H1 (cell line): ENCODE data around the gene C7orf57. TPM values are rescaled to one million over a fixed set of nuclear protein-coding genes. Genes with fewer than 3 reads are reported as not detected.

Experiments used
- CTCF ChIA-PET: fragments of 300-600 bp; sonication (Branson Sonifier 250); formaldehyde crosslinking; loops from one replicate; lab custom pipeline; 2021; ENCODE audit not compliant: partially characterized antibody; lab: Charles Lee
- POLR2A ChIA-PET: fragments of 300-600 bp; sonication (Branson Sonifier 250); formaldehyde crosslinking; loops from one replicate; lab custom pipeline; 2021; ENCODE audit warnings: inconsistent platforms; ENCODE audit not compliant: partially characterized antibody; lab: Charles Lee
- DNase-seq, 2 experiments: peaks; one replicate each; pipeline versions ENCODE4 v3.0.0 to v3.0.0-alpha.2; 2010 to 2022; ENCODE audit warnings: low spot score in 2 of 2, low read depth in 1 of 2, mixed read lengths in 1 of 2
- FAIRE-seq: peaks from 2 replicates; lab custom pipeline; 2011; peaks lifted over from hg19 to GRCh38; lab: Jason Lieb, UNC
- H2AFZ ChIP-seq: 2 replicates; pipeline ENCODE4 v1.8.1; 2012; ENCODE audit warnings: low read length, inconsistent platforms
- H2AK5ac ChIP-seq: 2 replicates; pipeline ENCODE4 v1.6.1; 2013; ENCODE audit warnings: low read depth, low read length
- H2BK120ac ChIP-seq: replicated peaks from 2 replicates; pipeline ENCODE3; 2013; ENCODE audit warnings: low read depth, low read length, inconsistent platforms
- H2BK12ac ChIP-seq: 2 replicates; pipeline ENCODE4 v1.6.1; 2013; ENCODE audit warnings: low read depth, low read length
- H2BK15ac ChIP-seq: 2 replicates; pipeline ENCODE4 v1.6.1; 2013; ENCODE audit warnings: low read length
- H2BK20ac ChIP-seq: 2 replicates; pipeline ENCODE4 v1.6.1; 2013; ENCODE audit warnings: low read length
- H2BK5ac ChIP-seq: 2 replicates; pipeline ENCODE4 v1.6.1; 2013; ENCODE audit warnings: low read depth, low read length
- H3K14ac ChIP-seq: 2 replicates; pipeline ENCODE4 v1.6.1; 2013; ENCODE audit warnings: inconsistent platforms; ENCODE audit not compliant: insufficient read length
- H3K18ac ChIP-seq: 2 replicates; pipeline ENCODE4 v1.6.1; 2013; ENCODE audit warnings: low read length; ENCODE audit errors: extremely low read depth
- H3K23ac ChIP-seq: 2 replicates; pipeline ENCODE4 v1.6.1; 2013; ENCODE audit warnings: inconsistent platforms; ENCODE audit not compliant: insufficient read length
- H3K23me2 ChIP-seq: 2 replicates; pipeline ENCODE4 v1.6.1; 2013; ENCODE audit warnings: low read depth, low read length
- H3K27ac ChIP-seq: 2 replicates; pipeline ENCODE4 v1.6.1; 2011; ENCODE audit warnings: low read depth, low read length, inconsistent platforms
- H3K27me3 ChIP-seq, 4 experiments: replicated peaks in 1 of 4; 1 replicate in 1 of 4; 2 replicates in 3 of 4; pipeline versions ENCODE4 v1.6.1 to v1.8.1; 2011 to 2013; ENCODE audit warnings: low read length in 3 of 4, mild to moderate bottlenecking in 3 of 4, inconsistent platforms in 2 of 4, mixed read lengths in 2 of 4, moderate library complexity in 1 of 4; ENCODE audit not compliant: control insufficient read depth in 3 of 4, insufficient read depth in 3 of 4; ENCODE audit errors: extremely low read depth in 1 of 4
- H3K36me3 ChIP-seq, 4 experiments: 2 replicates each; pipeline versions ENCODE4 v1.6.1 to v1.8.1; 2011 to 2013; ENCODE audit warnings: mild to moderate bottlenecking in 4 of 4, low read length in 3 of 4, moderate library complexity in 2 of 4, control low read depth in 1 of 4, inconsistent platforms in 1 of 4; ENCODE audit not compliant: insufficient read depth in 4 of 4, control insufficient read depth in 2 of 4
- H3K4ac ChIP-seq: replicated peaks from 2 replicates; pipeline ENCODE3; 2013; ENCODE audit warnings: low read length, low read depth, mixed read lengths, inconsistent platforms; ENCODE audit not compliant: insufficient read length
- H3K4me1 ChIP-seq, 4 experiments: replicated peaks in 1 of 4; 1 replicate in 1 of 4; 2 replicates in 3 of 4; pipeline versions ENCODE4 v1.6.1 to v1.8.1; 2011 to 2013; ENCODE audit warnings: low read length in 3 of 4, inconsistent platforms in 2 of 4, mixed read lengths in 1 of 4; ENCODE audit not compliant: insufficient read depth in 4 of 4, control insufficient read depth in 3 of 4
- H3K4me2 ChIP-seq, 2 experiments: 2 replicates each; pipeline versions ENCODE4 v1.6.1 to v1.8.1; 2011 to 2013; ENCODE audit warnings: low read depth in 2 of 2, low read length in 2 of 2, control low read depth in 1 of 2, inconsistent platforms in 1 of 2, mild to moderate bottlenecking in 1 of 2; ENCODE audit not compliant: insufficient read depth in 1 of 2
- H3K4me3 ChIP-seq, 4 experiments: fragments of 200-600, 300-600 bp in 1 of 4; sonication (generic), shearing (Covaris generic), sonication (Bioruptor Twin) in 1 of 4; 2 replicates each; pipeline versions ENCODE4 v1.5.1 to v1.8.1; 2011 to 2016; ENCODE audit warnings: low read length in 4 of 4, low read depth in 3 of 4, control low read depth in 2 of 4, inconsistent platforms in 2 of 4, mild to moderate bottlenecking in 2 of 4, mixed read lengths in 1 of 4, moderate library complexity in 1 of 4; ENCODE audit not compliant: insufficient read depth in 2 of 4; ENCODE audit errors: extremely low read depth in 1 of 4
- H3K56ac ChIP-seq: replicated peaks from 2 replicates; pipeline ENCODE3; 2013; ENCODE audit warnings: low read depth, mild to moderate bottlenecking, mixed read lengths, low read length, inconsistent platforms; ENCODE audit not compliant: insufficient read length
- H3K79me1 ChIP-seq: 2 replicates; pipeline ENCODE4 v1.6.1; 2013; ENCODE audit warnings: low read depth, low read length, control low read depth
- H3K79me2 ChIP-seq, 2 experiments: 2 replicates each; pipeline versions ENCODE4 v1.6.1 to v1.8.1; 2012 to 2013; ENCODE audit warnings: low read length in 2 of 2, mild to moderate bottlenecking in 2 of 2, inconsistent platforms in 1 of 2; ENCODE audit not compliant: insufficient read depth in 2 of 2, control insufficient read depth in 1 of 2
- H3K9ac ChIP-seq, 4 experiments: replicated peaks in 1 of 4; 1 replicate in 1 of 4; 2 replicates in 3 of 4; pipeline versions ENCODE4 v1.6.1 to v1.8.1; 2011 to 2013; ENCODE audit warnings: low read depth in 3 of 4, low read length in 3 of 4, control low read depth in 2 of 4, mild to moderate bottlenecking in 2 of 4, moderate library complexity in 2 of 4, inconsistent platforms in 1 of 4; ENCODE audit errors: extremely low read depth in 1 of 4
- H3K9me3 ChIP-seq, 2 experiments: 2 replicates each; pipeline versions ENCODE4 v1.6.1 to v1.8.1; 2012 to 2013; ENCODE audit warnings: mild to moderate bottlenecking in 2 of 2, moderate library complexity in 2 of 2, control low read depth in 1 of 2, inconsistent platforms in 1 of 2, low read depth in 1 of 2, low read length in 1 of 2, mixed read lengths in 1 of 2; ENCODE audit not compliant: insufficient read depth in 2 of 2
- H4K20me1 ChIP-seq, 2 experiments: replicated peaks in 1 of 2; 2 replicates each; pipeline versions ENCODE3 to v1.8.1; 2011 to 2013; ENCODE audit warnings: inconsistent platforms in 2 of 2, low read length in 2 of 2, mild to moderate bottlenecking in 1 of 2; ENCODE audit not compliant: insufficient read depth in 2 of 2, control insufficient read depth in 1 of 2
- H4K5ac ChIP-seq: 2 replicates; pipeline ENCODE4 v1.6.1; 2013; ENCODE audit warnings: low read length, low read depth, mixed read lengths, inconsistent platforms; ENCODE audit not compliant: insufficient read length
- H4K8ac ChIP-seq: 2 replicates; pipeline ENCODE4 v1.8.0; 2013; ENCODE audit warnings: mild to moderate bottlenecking, moderate library complexity, low read length, inconsistent platforms; ENCODE audit not compliant: insufficient read depth; ENCODE audit errors: extremely low read depth
- H4K91ac ChIP-seq: replicated peaks from 2 replicates; pipeline ENCODE3; 2013; ENCODE audit warnings: low read length, mixed read lengths, inconsistent platforms; ENCODE audit not compliant: insufficient read length
- BCL11A ChIP-seq, 2 experiments: IDR thresholded peaks; one replicate each; pipeline ENCODE4 v1.6.1; 2011; ENCODE audit warnings: low read depth in 2 of 2, low read length in 2 of 2, mild to moderate bottlenecking in 2 of 2
- CHD1 ChIP-seq: IDR thresholded peaks from 2 replicates; pipeline ENCODE4 v1.6.1; 2012; ENCODE audit warnings: low read depth, low read length, improper control_type of control experiment
- EP300 ChIP-seq, 2 experiments: IDR thresholded peaks; 1 replicate in 1 of 2; 2 replicates in 1 of 2; pipeline ENCODE4 v1.6.1; 2011 to 2012; ENCODE audit warnings: low read depth in 2 of 2, low read length in 2 of 2, mild to moderate bottlenecking in 2 of 2, borderline replicate concordance in 1 of 2, inconsistent platforms in 1 of 2, moderate library complexity in 1 of 2
- NANOG ChIP-seq: IDR thresholded peaks from 2 replicates; pipeline ENCODE4 v1.6.1; 2011; ENCODE audit warnings: low read length, low read depth, mild to moderate bottlenecking, inconsistent platforms; ENCODE audit not compliant: insufficient read depth, poor library complexity, severe bottlenecking
- POU5F1 ChIP-seq: IDR thresholded peaks from 2 replicates; pipeline ENCODE4 v1.6.1; 2011; ENCODE audit warnings: low read depth, mild to moderate bottlenecking, low read length, moderate library complexity
- SP2 ChIP-seq: IDR thresholded peaks from 2 replicates; pipeline ENCODE4 v1.6.1; 2012; ENCODE audit warnings: mild to moderate bottlenecking, low read length, inconsistent platforms
- WGBS, 2 experiments: shearing (Covaris generic) in 1 of 2; methylation state at CpG; one replicate each; pipeline versions ENCODE4 v1.1.6 to v1.1.7; 2013 to 2015; ENCODE audit warnings: low lambda C conversion rate in 2 of 2, mixed read lengths in 2 of 2, inconsistent platforms in 1 of 2, low coverage in 1 of 2, missing lambda C conversion rate in 1 of 2; ENCODE audit not compliant: insufficient replicate concordance in 2 of 2, insufficient coverage in 1 of 2, insufficient read length in 1 of 2; ENCODE audit errors: extremely low coverage in 1 of 2, missing lambda C conversion rate in 1 of 2; 5-methylcytosine and 5-hydroxymethylcytosine counted together
- polyA plus RNA-seq, 7 experiments: library from polyadenylated mRNA; depleted of rRNA in 3 of 7; stranded (reverse) in 5 of 7; unstranded in 2 of 7; fragments of >200 nt in 5 of 7; fragments of 200-250 nt in 2 of 7; gene quantifications; 1 replicate in 5 of 7; 2 replicates in 1 of 7; 4 replicates in 1 of 7; pipeline versions ENCODE4 v1.2.1 to v1.2.3, GENCODE V29; 2011 to 2013; ENCODE audit warnings: missing spikeins in 2 of 7, mixed read lengths in 2 of 7
- total RNA-seq: library from RNA; stranded (reverse); fragmentation: NEBNext Ultra II Directional; extraction: Animal tissue kit (Norgen Biotek cat#: 25700); gene quantifications from 2 replicates; pipeline ENCODE4 v1.2.1, GENCODE V29; 2021

C7orf57 gene
- total and polyA plus RNA-seq, 2 of the 8 experiments (the other 6 are each of a cell fraction or from before 2014, with no cell fraction given): 0.08 to 0.56 TPM

DNA sequence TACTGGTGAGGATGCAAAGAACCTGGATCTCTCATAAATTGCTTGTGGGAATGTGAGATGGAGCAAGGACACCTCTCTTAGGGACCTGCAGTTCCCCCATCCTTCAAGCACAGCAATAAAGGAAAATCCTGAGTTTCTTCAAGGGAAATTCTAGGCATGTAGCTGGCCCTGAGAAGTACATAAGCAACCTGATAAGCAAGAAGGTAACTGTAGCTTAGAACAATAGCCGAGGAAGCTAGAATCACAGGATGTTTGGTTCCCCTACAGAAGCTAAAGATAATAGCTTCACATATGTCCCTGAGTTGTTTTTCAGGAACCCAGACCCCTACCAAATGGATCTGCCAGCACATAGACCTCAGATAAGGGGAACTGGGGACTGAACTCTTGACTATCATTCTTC lies 42.1 kb downstream of the C7orf57 start:
- H2BK5ac ChIP-seq: no peak overlapping the region
- H2BK20ac ChIP-seq: no peak overlapping the region
- no peak overlapping the region for H2BK12ac ChIP-seq
- no peaks in the 10 kb centered on the region for H3K9me3 ChIP-seq
- H4K5ac ChIP-seq: no peak overlapping the region
- H4K91ac ChIP-seq: no peak overlapping the region
- no peak overlapping the region for H2AFZ ChIP-seq
- H3K23ac ChIP-seq: no peak overlapping the region
- no peaks in the 10 kb centered on the region for H3K79me2 ChIP-seq
- ChIA-PET CTCF (interaction anchor here (0.6 to 1.0 kb wide), 4 partner anchors 23 to 601 kb away, joined by 3 read pairs; no protein-coding TSS in a partner anchor), POLR2A (interaction anchor here (1.2 to 2.0 kb wide), 3 partner anchors 9 to 12 kb away, joined by 3 to 5 read pairs (median 5); partner anchors contain the start of gene UPP1)
- H3K4me3 ChIP-seq: no peak overlapping the region
- no peak overlapping the region for H3K56ac ChIP-seq
- H3K4ac ChIP-seq: no peak overlapping the region
- H3K14ac ChIP-seq: no peak overlapping the region
- H3K23me2 ChIP-seq: no peaks in the 10 kb centered on the region
- no peak overlapping the region for H2BK120ac ChIP-seq
- no peak overlapping the region for H4K8ac ChIP-seq
- 100% methylated on average over 1 of the region's 1 CpG; no CpG with 5 or more reads in 1 of the 2 experiments for WGBS, 2 experiments
- H3K4me1 ChIP-seq: no peaks in the 10 kb centered on the region
- no peak overlapping the region for H2AK5ac ChIP-seq
- H3K27me3 ChIP-seq: no peaks in the 10 kb centered on the region
- no peaks in the 10 kb centered on the region for H3K36me3 ChIP-seq
- no peaks in the 10 kb centered on the region for H4K20me1 ChIP-seq
- FAIRE-seq: no peak
- no peak overlapping the region for H3K18ac ChIP-seq
- H3K9ac ChIP-seq: no peak overlapping the region
- no peaks in the 10 kb centered on the region for H3K79me1 ChIP-seq
- no peak overlapping the region for H2BK15ac ChIP-seq
- H3K27ac ChIP-seq: no peak overlapping the region
- H3K4me2 ChIP-seq: no peak overlapping the region
- no peak for DNase-seq
- TF ChIP-seq BCL11A (IDR thresholded peaks at IDR 0.05; ENCODE audit: low read depth in 2 of 2, low read length in 2 of 2) (no peak), POU5F1 (no peak), EP300 (IDR thresholded peaks at IDR 0.05; ENCODE audit: borderline replicate concordance in 1 of 2, low read depth in 2 of 2, low read length in 2 of 2) (no peak), SP2 (no peak), CHD1 (no peak), NANOG (no peak)
